ENCODE measurements around the gene LRRC36.
A peak's percentile ranks its signal among the peaks of the same experiment; 100 is the strongest.
"Not testable (repeated sequence)": the region's sequence is repeated elsewhere in the genome, so short reads cannot be mapped to it uniquely, and the experiment has no call there.

The LRRC36 gene

DNA sequence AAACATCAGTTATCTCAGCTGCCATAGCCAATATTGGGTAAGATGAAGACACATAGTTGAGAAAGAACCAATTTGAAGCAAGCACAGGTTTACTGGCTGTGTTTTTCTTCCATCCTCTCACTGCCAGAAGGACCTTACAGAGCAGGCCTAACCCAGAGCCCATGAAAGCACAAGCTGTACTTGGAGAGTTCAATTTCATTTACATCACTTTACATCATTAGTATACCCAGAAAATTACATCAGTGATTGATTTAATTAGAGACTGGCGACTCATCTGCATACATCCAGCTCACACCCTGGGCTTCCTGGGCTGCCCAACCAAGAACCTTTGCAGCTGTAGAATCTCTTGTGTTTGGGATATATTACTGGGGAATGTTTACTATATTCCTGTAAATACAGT is 23.7 kb downstream of the LRRC36 start:
- DNase-seq: no peak

DNA sequence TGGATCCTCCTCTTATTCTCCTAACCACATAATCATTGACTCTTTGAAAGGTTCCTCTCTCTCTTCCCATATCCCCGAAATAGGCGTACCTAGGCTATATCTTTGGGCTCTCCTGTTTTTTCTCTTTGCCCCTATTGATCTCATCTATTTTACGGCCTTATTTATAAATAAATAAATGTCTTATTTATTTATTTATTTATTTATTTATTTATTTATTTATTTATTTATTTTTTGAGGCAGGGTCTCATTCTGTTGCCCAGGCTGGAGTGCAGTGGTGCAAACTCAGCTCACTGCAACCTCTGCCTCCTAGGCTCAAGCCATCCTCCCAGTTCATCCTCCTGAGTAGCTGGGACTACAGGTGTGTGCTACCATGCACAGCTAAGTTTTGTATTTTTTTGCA is 25.8 kb downstream of the LRRC36 start:
- DNase-seq: not testable (repeated sequence)

DNA sequence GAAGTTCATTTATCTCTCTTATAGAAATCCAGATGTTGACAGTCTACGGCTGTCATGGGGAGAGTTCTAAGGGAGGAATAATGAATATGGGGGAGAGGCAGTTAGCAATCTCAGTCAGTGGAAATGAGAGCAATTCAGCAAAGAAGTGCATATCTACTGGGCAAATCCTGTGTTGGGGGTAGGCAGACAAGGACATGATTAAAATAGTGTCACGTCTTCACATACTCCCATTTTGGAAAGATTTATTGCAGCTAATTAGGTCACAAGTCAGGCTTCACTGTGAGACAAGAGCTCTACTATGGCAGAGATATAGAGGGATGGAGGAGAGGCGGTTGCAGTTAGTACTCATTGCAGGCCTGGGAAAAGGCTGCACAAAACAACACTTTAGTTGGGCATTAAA is 29.8 kb downstream of the LRRC36 start:
- DNase-seq: no peak

DNA sequence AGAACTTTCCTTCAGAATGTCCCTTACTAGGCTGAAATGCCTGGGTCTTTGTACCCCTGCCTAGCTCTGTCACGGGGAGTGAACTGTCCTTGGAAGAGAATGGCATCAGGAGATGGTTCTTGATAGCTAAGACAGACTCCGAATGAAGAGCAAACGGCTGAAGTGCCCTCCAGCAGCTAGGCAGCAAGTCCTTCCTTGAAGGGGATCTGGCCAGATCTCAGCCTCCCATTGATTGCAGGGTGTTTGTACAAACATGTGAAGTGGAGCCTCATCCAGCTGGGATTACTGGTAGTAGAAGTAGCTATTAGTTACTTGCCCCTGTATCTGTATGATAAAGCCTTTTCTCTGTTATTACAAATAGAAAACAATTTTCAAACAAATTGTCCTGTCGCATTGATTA is 30.9 kb downstream of the LRRC36 start:
- no peak for DNase-seq

DNA sequence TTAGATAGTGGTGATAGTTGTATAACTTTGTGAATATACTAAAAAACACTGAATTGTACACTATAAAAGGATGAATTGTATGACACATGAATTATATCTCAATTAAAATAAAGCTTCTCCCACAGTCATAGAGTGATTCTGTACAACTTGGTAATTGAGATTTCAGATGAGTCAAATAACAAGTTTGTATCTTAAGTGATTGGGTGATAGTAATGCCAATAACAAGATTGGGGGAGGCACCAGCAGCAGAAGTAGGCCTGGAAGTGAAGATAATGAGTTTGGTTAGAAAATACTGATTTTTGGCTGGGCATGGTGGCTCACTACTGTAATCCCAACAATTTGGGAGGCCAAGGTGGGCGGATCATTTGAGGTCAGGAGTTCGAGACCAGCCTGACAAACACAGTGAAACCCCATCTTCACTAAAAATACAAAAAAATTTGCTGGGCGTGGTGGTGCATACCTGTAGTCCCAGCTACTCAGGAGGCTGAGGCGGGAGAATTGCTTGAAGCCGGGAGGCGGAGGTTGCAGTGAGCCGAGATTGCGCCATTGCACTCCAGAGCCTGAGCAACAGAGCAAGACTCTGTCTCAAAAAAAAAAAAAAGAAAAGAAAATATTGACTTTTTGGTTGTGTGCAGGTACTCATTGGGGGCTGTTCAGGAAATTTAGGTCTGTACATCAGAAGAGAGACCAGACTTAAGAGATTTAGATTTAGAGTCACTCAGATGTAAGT is 33.1 kb downstream of the LRRC36 start:
- not testable (repeated sequence) for DNase-seq

DNA sequence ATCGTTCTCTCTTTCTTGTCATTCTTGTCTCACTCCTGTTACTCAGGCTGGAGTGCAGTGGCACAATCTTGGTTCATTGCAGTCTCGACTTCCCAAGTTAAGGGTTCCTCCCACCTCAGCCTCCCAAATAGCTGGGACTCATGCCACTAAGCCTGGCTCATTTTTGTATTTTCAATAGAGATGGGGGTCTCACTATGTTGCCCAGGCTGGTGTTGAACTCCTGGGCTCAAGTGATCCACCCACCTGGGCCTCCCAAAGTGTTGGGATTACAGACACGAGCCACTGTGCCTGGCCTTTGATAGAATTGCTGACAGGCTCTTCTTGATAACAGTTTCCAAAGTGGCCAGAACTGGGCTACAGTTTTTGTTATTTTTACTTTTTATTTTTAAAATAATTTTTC is 34.4 kb downstream of the LRRC36 start:
- no peak for DNase-seq

DNA sequence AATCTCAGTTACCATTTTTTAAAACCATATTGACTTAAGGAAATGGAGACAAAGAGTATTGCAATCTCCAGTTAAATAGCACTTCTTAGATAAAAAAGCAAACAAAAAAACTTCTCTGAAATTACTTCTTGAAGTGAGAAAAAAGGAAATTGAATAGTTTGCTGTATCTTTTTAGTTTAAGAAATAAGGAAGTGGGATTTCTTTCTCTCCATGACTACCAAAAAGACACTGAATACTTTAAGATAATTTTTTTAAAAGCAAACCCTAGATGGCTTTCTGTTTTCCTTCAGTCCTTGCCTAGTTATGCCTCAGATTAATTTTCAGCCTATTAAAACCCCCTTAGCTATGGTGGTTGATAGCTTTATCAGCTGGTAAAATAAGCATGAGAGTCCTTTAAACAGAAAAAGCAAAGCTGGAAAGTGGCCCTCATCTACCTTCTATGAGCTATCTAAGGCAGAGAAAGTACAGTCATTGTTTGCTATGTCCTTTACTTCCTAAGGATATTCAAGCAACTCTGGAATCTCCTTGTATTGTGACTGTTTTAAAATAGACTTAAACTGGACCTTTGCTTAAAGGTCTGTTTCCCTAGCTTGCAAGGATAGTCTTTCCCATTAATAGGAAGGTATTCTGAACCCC is 38.1 kb downstream of the LRRC36 start:
- DNase-seq: no peak

DNA sequence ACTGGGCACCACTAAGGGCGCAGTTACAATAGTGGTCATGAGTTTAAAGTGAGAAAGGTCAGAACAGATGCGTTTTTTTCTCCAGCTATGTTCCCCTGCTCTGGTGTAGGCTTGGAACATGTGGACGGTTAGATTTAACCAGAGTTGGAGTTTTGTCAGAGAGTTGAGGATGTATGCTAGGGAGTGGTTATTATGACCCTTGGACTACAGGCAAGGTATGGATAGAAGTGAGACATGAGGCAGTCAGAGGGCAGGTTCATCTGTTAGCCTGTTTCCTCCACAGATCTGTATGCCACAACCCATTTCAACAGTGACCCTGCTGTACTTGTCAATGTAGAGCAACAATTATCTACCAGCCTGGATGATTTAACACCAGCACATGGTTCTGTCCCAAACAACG is 44.0 kb downstream of the LRRC36 start:
- no peak for DNase-seq

DNA sequence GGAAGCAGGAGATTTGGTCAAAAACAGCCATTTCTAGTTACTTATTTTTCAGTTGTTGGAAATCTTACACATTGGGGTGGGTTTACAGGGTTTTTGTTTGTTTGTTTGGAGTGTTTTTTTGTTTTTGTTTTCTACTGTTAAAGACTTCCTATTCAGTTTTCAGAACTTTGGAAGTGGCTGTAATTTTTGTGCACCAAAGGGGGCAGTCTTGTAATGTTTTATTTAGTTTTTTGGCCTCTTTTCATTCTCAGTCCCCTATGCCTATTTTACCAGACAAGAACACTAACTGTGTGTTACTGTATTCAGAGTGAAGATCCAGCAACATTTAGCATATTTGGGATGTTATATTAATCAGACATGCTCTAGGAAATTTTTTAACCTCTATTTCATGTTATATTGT is 46.0 kb downstream of the LRRC36 start:
- peak in 1 of 2 donors; percentile 57 for DNase-seq

DNA sequence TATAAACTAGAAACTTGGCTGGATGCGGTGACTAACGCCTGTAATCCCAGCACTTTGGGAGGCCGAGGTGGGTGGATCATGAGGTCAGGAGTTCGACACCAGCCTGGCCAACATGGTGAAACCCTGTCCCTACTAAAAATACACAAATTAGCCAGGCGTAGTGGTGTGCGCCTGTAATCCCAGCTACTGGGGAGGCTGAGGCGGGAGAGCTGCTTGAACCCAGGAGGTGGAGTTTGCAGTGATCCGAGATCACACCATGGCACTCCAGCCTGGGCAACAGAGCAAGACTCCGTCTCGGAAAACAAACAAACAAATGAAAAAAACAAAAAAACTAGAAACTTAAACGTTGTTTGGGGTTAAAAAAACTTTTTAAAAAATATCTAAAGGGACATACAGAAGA is 49.4 kb downstream of the LRRC36 start:
- not testable (repeated sequence) for DNase-seq

DNA sequence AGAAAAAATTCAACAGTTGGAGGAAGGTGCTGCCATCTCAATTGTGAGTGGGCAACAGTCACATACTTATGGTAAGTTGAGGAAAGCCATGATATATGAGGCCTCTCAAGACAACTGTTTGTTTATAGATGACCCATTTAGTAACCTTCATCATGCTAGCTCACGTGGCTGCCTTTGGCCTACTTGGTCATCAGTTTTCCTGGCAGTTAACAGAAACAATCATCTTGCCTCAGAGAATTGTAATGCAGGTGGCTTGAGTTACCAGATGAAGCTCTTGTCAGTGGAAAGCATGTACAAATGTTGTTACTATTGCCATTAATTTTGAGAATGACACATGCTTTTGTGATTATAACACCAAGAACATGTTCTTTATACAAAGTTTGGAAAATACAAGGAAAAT is 52.0 kb downstream of the LRRC36 start:
- no peak for DNase-seq

DNA sequence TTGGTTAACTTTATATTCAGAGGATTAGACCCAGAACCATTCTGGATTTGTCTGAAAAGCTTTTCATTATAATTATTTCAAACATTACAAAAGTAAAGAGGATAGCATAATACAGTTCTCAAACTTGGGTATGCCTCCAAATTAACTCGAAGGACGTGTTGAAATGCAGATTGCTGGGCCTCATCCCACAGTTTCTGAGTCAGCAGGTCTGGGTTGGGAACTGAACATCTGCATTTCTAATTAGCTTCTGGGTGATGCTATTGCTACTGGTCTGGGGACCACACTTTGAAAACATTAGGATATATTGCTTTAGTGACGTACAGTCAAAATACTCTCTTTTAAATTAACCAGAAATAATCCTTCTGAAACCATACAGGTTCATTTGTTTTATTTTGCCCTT is 56.7 kb downstream of the LRRC36 start:
- DNase-seq: no peak

DNA sequence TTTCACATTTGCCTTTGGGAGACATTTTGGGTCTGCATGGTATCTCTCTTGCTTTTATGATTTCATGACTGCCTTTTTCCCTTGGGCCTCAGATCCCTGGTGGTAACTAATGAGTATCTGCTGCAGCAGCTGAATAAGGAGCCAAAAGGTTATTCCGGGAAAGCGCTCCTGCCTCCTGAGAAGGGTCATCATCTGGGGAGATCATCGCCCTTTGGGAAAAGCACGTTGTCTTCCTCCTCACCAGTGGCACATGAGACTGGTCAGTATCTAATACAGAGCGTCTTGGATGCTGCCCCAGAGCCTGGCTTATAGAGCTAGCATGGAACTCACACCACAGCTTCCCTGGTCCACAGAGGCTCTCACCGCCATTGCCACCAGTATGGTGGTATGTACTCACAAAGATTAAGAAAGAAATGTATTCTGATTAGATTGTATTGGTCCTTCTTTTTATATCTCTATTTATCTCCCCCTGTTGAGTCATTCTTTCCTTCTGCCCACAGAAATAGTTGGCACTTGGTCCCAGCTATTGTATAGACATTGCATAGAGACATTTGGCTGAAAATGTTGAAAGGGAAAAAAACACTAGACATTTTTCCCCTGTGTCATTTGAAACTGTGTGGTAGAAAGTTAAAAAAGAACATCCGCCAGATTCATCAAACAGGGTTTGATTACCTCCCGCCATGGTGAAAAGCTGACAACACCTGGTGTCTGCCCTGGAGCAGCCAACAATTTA is 58.3 kb downstream of the LRRC36 start:
- DNase-seq: no peak

DNA sequence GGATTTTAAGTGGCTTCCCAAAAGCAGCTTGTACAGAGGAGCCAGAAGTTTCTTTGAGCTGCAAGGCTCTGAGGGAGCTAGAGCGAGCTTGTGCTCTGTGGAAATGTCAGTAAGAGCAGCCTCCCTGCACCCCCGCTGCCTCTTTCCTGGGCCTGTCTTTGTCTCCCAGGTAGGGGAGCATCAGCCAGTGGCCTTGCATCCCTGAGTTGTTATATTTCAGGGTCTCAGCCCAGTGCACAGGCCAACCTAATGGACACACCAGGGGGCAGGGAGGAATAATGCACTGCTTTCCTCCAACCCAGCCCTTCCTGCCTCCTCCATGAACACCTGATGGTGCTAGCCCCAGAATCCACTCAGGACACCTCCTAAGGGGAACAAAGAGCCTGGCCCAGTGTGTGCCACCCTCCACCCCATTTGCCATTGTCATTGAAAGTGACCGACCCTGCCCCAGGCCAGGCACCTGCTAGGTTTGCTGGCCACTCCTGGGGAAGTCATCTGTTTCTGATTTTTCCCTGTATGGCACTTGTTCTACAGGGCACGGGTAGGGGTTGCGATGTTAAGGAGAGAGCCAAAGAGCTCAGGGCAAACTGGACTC is 60.3 kb downstream of the LRRC36 start:
- no peak for DNase-seq

DNA sequence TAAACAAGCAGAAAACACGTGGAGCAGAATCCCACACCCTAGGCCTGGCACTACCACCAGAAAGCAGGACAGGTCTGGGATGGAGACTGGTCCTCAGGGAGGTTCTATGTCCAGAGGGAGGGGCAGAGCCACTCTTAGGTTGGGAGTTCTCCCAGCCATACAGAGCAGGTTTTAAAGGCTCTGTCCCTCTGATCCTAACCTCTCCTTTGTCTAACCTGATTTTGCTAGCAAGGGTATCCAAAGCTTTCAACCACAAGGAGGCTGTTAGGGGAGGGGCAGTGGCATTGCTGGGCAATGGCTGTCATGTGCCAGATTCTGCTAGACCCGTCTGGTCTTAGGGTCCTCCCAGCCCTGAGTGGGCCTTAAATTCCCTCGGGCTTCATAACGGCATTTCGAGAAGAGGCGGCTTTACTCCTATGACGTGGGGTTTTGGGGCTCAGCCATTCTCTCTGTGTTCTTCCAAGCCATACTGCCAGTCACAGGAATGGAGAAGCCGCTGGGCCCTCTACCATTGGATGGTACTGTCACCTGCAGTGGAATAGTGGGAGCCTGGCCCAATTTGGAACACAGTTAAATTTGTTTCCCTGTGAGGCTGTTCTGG is 61.0 kb downstream of the LRRC36 start:
- no peak for DNase-seq

DNA sequence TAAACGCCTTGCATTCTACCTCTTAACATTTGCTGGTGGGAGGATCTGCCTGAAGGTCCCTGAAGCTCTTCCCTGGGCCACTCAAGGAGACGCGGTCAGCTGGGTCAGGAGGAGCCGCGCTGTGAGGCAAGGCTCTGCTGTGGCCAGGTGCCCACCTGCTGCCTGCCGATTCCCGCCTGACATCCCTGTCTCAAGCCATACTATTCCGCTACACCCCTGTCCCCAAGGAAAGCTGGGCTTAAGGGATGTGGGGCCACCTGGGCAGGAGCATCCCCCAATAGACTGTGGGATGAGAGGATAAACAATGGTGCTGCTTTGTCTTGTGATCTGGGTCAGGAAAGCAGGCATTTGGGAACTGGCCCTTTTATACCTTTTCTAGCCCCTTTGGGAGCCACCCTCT is 61.6 kb downstream of the LRRC36 start:
- no peak for DNase-seq

DNA sequence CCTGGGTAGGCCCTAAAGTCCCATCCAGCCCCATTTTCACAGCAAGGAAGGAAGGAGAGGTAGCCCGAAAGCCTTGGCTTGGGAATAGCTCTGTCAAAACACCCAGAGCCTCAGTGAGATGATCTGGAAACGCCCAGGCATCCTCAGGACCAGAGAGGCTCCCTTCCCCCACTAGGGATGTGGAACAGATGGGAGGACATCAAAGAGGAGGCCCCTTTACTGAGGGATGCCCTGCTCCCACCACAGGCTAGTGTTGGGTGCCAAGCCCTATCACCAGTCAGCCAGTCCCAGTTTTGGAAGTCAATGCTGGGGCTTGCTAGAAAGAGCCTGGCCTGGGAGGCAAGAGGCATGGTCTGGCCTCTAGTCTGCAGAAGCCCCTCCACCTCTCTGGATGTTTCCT is 62.0 kb downstream of the LRRC36 start:
- DNase-seq: no peak

DNA sequence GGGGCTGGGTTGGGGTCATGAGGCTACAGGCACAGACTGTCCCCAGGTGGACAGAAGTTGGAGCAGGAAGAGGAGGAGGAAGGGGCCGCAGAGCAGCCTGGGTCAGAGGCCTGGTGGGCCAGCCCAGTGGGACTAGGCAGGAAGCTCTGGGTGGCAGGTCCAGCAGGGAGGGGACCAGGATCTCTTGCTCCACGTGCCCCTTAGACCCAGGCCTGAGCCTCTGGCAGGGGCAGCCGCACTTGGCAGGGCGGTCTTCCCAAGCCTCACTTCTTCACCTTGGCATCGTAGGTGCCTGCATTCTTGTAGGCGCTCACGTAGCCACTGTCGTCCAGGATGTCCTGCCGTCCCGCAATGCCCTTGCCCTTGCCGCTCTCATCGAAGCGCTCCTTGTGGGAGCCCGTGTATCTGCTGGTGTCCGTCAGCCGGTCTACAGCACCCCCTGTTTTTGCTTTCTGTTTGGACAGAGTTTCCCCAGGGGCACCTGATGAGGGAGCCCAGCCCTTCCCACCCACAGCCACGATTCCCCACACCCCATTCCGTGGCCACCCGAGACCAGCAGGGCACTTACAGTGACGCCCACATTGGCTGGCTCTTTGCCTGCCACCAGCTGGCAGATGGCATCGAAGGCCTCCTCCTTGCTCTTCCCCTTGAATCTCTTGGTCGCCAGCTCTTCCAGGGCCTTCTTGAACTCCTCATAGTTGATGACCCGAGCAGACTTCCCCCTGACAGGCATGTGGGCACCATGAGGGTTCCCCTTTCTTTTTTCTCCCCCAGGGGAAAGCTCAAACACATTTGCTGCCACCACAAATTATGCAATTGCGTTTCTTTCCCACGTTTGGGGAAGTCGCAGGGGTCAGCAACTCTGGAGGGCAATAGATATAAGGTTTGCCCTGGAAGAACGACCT is 63.5 kb downstream of the LRRC36 start:
- DNase-seq: peak; percentile 61 to 65

DNA sequence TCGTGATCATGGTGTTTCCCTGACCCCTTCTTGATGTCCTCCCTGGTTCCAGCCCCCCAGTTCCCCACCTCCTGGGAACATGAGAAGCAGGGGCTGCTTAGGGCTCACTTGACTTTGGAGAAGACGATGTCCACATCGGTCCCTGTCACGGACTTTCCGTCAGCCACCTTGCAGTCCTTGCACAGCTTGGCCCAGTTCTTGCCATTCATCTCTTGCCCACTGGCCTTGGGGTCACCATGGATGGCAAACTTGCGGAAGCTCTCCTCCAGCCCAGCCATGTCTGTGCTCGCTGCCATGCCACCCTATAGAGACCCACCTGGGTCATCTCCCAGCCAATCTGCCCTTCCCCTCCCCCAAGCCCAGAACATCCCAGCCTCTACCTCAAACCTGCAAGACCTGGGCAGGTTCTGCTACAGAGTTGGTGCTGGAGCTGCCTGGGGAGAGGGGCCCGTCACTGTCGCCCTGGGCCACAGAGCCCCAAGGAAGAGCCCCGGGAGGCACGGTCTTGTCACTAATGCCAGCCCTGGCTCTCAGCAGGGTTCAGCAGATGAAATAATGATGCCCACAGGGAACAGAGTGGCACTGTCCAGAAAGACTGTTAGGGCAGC is 64.3 kb downstream of the LRRC36 start:
- DNase-seq: no peak

DNA sequence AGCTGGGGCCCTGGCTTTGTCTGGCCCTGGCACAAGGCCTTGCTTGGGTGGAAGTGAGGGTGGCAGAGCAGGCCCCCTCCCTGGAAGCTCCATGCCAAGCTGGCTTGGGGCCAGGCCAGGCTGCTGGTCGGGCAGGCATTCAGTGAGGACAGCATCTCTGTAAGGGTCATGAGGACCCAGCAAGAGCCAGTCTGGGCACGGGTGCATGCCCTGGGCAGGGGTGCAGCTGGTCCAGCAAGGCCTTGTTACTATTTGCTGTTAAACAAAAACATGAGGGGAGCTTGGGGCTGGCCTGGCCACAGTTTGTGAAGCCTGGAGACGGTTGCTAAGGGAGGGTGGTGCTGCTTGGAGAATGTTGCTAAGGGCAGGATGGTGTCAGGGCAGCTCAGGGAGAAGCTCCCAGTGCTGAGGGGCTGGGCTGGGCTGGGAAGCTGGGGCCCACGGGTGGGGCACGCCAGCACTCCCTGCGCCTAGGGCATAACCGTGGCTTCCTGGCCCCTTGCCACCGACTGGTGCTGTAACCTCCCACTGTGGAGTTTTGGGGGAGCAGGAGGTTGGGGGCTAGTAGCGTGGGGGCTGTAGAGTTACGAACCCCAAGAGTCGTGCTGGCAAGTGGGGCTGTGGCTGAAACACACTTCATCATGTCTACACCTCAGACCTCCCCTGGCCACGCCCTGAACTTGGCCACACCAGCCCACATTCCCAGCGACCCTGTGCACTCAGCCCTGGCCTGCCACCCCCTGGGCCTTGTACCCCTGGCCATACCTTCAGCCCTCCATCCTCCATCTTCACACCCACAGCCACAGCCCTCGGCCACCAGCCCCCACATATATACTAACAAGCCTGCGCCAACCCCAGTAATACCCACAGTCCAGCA is 65.0 kb downstream of the LRRC36 start:
- DNase-seq: peak; percentile 96 to 98
